Trophoblast cell (in vitro differentiated cells and primary cell): Measurements from ENCODE around the gene TNS1.

ENCODE experiments used
- DNase-seq, 2 donors: peaks; one replicate each; pipeline ENCODE4 v3.0.0-alpha.2; 2016
- H2AFZ ChIP-seq: 2 replicates; pipeline ENCODE4 v1.6.1; 2013; ENCODE audit warnings: low read length, moderate library complexity, mild to moderate bottlenecking; ENCODE audit not compliant: insufficient read depth, poor library complexity
- H2AK5ac ChIP-seq: 2 replicates; pipeline ENCODE4 v1.6.1; 2013; ENCODE audit warnings: mild to moderate bottlenecking, low read length
- H2BK120ac ChIP-seq: 2 replicates; pipeline ENCODE4 v1.6.1; 2013; ENCODE audit warnings: low read length, mild to moderate bottlenecking, moderate library complexity; ENCODE audit not compliant: insufficient read depth, poor library complexity
- H2BK12ac ChIP-seq: 2 replicates; pipeline ENCODE4 v1.6.1; 2013; ENCODE audit warnings: mild to moderate bottlenecking, low read length, moderate library complexity
- H2BK5ac ChIP-seq: 2 replicates; pipeline ENCODE4 v1.6.1; 2013; ENCODE audit warnings: low read length, low read depth, moderate library complexity, mild to moderate bottlenecking; ENCODE audit not compliant: poor library complexity
- H3K14ac ChIP-seq: 2 replicates; pipeline ENCODE4 v1.6.1; 2013; ENCODE audit warnings: mild to moderate bottlenecking, low read length
- H3K18ac ChIP-seq: 2 replicates; pipeline ENCODE4 v1.6.1; 2013; ENCODE audit warnings: mild to moderate bottlenecking, low read length
- H3K23ac ChIP-seq: 2 replicates; pipeline ENCODE4 v1.6.1; 2013; ENCODE audit warnings: low read length
- H3K27ac ChIP-seq: 2 replicates; pipeline ENCODE4 v1.5.1; 2013; ENCODE audit warnings: low read depth, mild to moderate bottlenecking, inconsistent platforms, low read length, moderate library complexity
- H3K27me3 ChIP-seq: 2 replicates; pipeline ENCODE4 v1.6.1; 2013; ENCODE audit warnings: inconsistent platforms, mild to moderate bottlenecking, low read length, moderate library complexity; ENCODE audit not compliant: insufficient read depth
- H3K36me3 ChIP-seq, 2 experiments: 1 replicate in 1 of 2; 2 replicates in 1 of 2; pipeline ENCODE4 v1.6.1; 2013; ENCODE audit warnings: low read length in 2 of 2, mild to moderate bottlenecking in 2 of 2, moderate library complexity in 1 of 2; ENCODE audit not compliant: insufficient read depth in 2 of 2, control insufficient read depth in 1 of 2
- H3K4ac ChIP-seq: 2 replicates; pipeline ENCODE4 v1.6.1; 2013; ENCODE audit warnings: low read depth, mild to moderate bottlenecking, low read length, moderate library complexity
- H3K4me1 ChIP-seq, 2 experiments: 1 replicate in 1 of 2; 2 replicates in 1 of 2; pipeline ENCODE4 v1.6.1; 2013; ENCODE audit warnings: low read length in 2 of 2, mild to moderate bottlenecking in 2 of 2, moderate library complexity in 1 of 2; ENCODE audit not compliant: insufficient read depth in 2 of 2, control insufficient read depth in 1 of 2
- H3K4me2 ChIP-seq: 2 replicates; pipeline ENCODE4 v1.6.1; 2013; ENCODE audit warnings: inconsistent platforms, mild to moderate bottlenecking, low read length, moderate library complexity
- H3K4me3 ChIP-seq: 2 replicates; pipeline ENCODE4 v1.5.1; 2013; ENCODE audit warnings: mild to moderate bottlenecking, low read depth, low read length, inconsistent platforms
- H3K79me1 ChIP-seq: one replicate; pipeline ENCODE4 v1.6.1; 2013; ENCODE audit warnings: low read length
- H3K79me2 ChIP-seq: 2 replicates; pipeline ENCODE4 v1.6.1; 2013; ENCODE audit warnings: low read length, mild to moderate bottlenecking; ENCODE audit not compliant: control insufficient read depth, insufficient read depth, poor library complexity
- H3K9ac ChIP-seq: 2 replicates; pipeline ENCODE4 v1.6.1; 2013; ENCODE audit warnings: mild to moderate bottlenecking, low read length
- H3K9me3 ChIP-seq: 2 replicates; pipeline ENCODE4 v1.6.1; 2013; ENCODE audit warnings: low read depth, mild to moderate bottlenecking, control low read depth, inconsistent platforms, low read length; ENCODE audit not compliant: insufficient read depth
- H4K12ac ChIP-seq: 2 replicates; pipeline ENCODE4 v1.6.1; 2013; ENCODE audit warnings: low read depth, mild to moderate bottlenecking, low read length, moderate library complexity
- H4K8ac ChIP-seq: 2 replicates; pipeline ENCODE4 v1.6.1; 2013; ENCODE audit warnings: low read depth, mild to moderate bottlenecking, low read length, moderate library complexity
- H4K91ac ChIP-seq: one replicate; pipeline ENCODE4 v1.6.1; 2013; ENCODE audit warnings: low read depth, mild to moderate bottlenecking, low read length, moderate library complexity
- WGBS: extraction: QIAGEN DNeasy Blood & Tissue Kit; methylation state at CpG from one replicate; pipeline ENCODE4 v1.1.7; 2013; ENCODE audit warnings: missing lambda C conversion rate; ENCODE audit not compliant: insufficient read length, insufficient coverage; ENCODE audit errors: extremely low coverage; 5-methylcytosine and 5-hydroxymethylcytosine counted together

TNS1 gene

GRCh38 chr2:217900780-217901360 is 101.9 kb downstream of the TNS1 start:
- no peaks in the 10 kb centered on the region for H3K27me3 ChIP-seq
- no peak overlapping the region for H3K4me3 ChIP-seq
- no peak overlapping the region for H2BK120ac ChIP-seq
- H3K14ac ChIP-seq: no peak overlapping the region
- H3K79me1 ChIP-seq: no peaks in the 10 kb centered on the region
- H3K9ac ChIP-seq: no peak overlapping the region
- no peaks in the 10 kb centered on the region for H3K4me1 ChIP-seq
- H3K79me2 ChIP-seq: no peaks in the 10 kb centered on the region
- no peak overlapping the region for H2AFZ ChIP-seq
- WGBS: no CpG with 5 or more reads among the region's 7 CpGs
- no peak overlapping the region for H2BK5ac ChIP-seq
- H3K36me3 ChIP-seq: no peaks in the 10 kb centered on the region
- H3K4ac ChIP-seq: no peak overlapping the region
- no peak overlapping the region for H3K4me2 ChIP-seq
- no peak overlapping the region for H3K18ac ChIP-seq
- DNase-seq: no peak
- no peak overlapping the region for H4K12ac ChIP-seq
- no peak overlapping the region for H3K23ac ChIP-seq
- no peak overlapping the region for H2AK5ac ChIP-seq
- no peak overlapping the region for H2BK12ac ChIP-seq
- H4K91ac ChIP-seq: no peak overlapping the region
- no peak overlapping the region for H4K8ac ChIP-seq
- H3K27ac ChIP-seq: no peak overlapping the region
- H3K9me3 ChIP-seq: peaks cover 1% of the 10 kb centered on the region

GRCh38 chr2:217900010-217900779 is 102.6 kb downstream of the TNS1 start:
- no peak overlapping the region for H2AFZ ChIP-seq
- WGBS: no CpG with 5 or more reads among the region's 16 CpGs
- no peak overlapping the region for H2AK5ac ChIP-seq

GRCh38 chr2:217899231-217900009 is 103.4 kb downstream of the TNS1 start:
- no peak overlapping the region for H3K4me3 ChIP-seq
- H2BK5ac ChIP-seq: no peak overlapping the region
- DNase-seq: peak; percentile 50 to 63
- H3K79me1 ChIP-seq: no peaks in the 10 kb centered on the region
- H3K27ac ChIP-seq: no peak overlapping the region
- H4K12ac ChIP-seq: no peak overlapping the region
- no peak overlapping the region for H4K91ac ChIP-seq
- no peak overlapping the region for H3K23ac ChIP-seq
- no peaks in the 10 kb centered on the region for H3K36me3 ChIP-seq
- no peak overlapping the region for H2AK5ac ChIP-seq
- H3K4me1 ChIP-seq: no peaks in the 10 kb centered on the region
- H3K4ac ChIP-seq: no peak overlapping the region
- WGBS: no CpG with 5 or more reads among the region's 11 CpGs
- no peaks in the 10 kb centered on the region for H3K79me2 ChIP-seq
- H3K27me3 ChIP-seq: no peaks in the 10 kb centered on the region
- no peak overlapping the region for H3K14ac ChIP-seq
- no peak overlapping the region for H2AFZ ChIP-seq
- H2BK120ac ChIP-seq: no peak overlapping the region
- H3K4me2 ChIP-seq: no peak overlapping the region
- no peak overlapping the region for H3K18ac ChIP-seq
- H4K8ac ChIP-seq: no peak overlapping the region
- no peak overlapping the region for H2BK12ac ChIP-seq
- peaks cover 1% of the 10 kb centered on the region for H3K9me3 ChIP-seq
- H3K9ac ChIP-seq: no peak overlapping the region

More at GRCh38 chr2:217900010-217900779, 102.6 kb downstream of the TNS1 start:
- no peaks in the 10 kb centered on the region for H3K79me1 ChIP-seq
- no peak overlapping the region for H3K23ac ChIP-seq
- no peaks in the 10 kb centered on the region for H3K79me2 ChIP-seq
- no peak overlapping the region for H2BK5ac ChIP-seq
- H3K4ac ChIP-seq: no peak overlapping the region
- H2BK12ac ChIP-seq: no peak overlapping the region
- no peak overlapping the region for H4K91ac ChIP-seq
- no peaks in the 10 kb centered on the region for H3K36me3 ChIP-seq
- H4K12ac ChIP-seq: no peak overlapping the region
- no peaks in the 10 kb centered on the region for H3K4me1 ChIP-seq
- no peaks in the 10 kb centered on the region for H3K27me3 ChIP-seq
- H3K18ac ChIP-seq: no peak overlapping the region
- no peak overlapping the region for H2BK120ac ChIP-seq
- H3K9me3 ChIP-seq: peaks cover 1% of the 10 kb centered on the region
- H3K14ac ChIP-seq: no peak overlapping the region
- no peak overlapping the region for H3K9ac ChIP-seq
- H4K8ac ChIP-seq: no peak overlapping the region
- no peak overlapping the region for H3K27ac ChIP-seq
- no peak for DNase-seq
- H3K4me3 ChIP-seq: no peak overlapping the region
- H3K4me2 ChIP-seq: no peak overlapping the region

GRCh38 chr2:217897816-217898806 is 104.7 kb downstream of the TNS1 start:
- DNase-seq: no peak
- no peak overlapping the region for H2BK5ac ChIP-seq
- no peak overlapping the region for H4K12ac ChIP-seq
- no peak overlapping the region for H3K27ac ChIP-seq
- H3K36me3 ChIP-seq: no peaks in the 10 kb centered on the region
- no peak overlapping the region for H4K91ac ChIP-seq
- H3K4me3 ChIP-seq: no peak overlapping the region
- no peak overlapping the region for H2AK5ac ChIP-seq
- H3K23ac ChIP-seq: no peak overlapping the region
- peaks cover 1% of the 10 kb centered on the region for H3K9me3 ChIP-seq
- H3K4me2 ChIP-seq: no peak overlapping the region
- H3K79me1 ChIP-seq: no peaks in the 10 kb centered on the region
- H2AFZ ChIP-seq: no peak overlapping the region
- H2BK12ac ChIP-seq: no peak overlapping the region
- H3K4me1 ChIP-seq: no peaks in the 10 kb centered on the region
- H3K9ac ChIP-seq: no peak overlapping the region
- no peak overlapping the region for H3K18ac ChIP-seq
- no peak overlapping the region for H2BK120ac ChIP-seq
- H3K4ac ChIP-seq: no peak overlapping the region
- no peaks in the 10 kb centered on the region for H3K79me2 ChIP-seq
- H3K27me3 ChIP-seq: no peaks in the 10 kb centered on the region
- WGBS: no CpG with 5 or more reads among the region's 23 CpGs
- no peak overlapping the region for H3K14ac ChIP-seq
- no peak overlapping the region for H4K8ac ChIP-seq
